SU-DHL-6 (cell line): ENCODE measurements around the gene TRPM3.

Experiments used
- EZH2phosphoT487 ChIP-seq: fragments of 200-600 bp; sonication (generic), shearing (Covaris generic); conservative IDR thresholded peaks from 2 replicates; pipeline ENCODE4 v1.6.1; 2018; ENCODE audit warnings: mild to moderate bottlenecking, antibody characterized with exemption, low read length, moderate library complexity, mixed read lengths
- TF ChIP-seq, protein P1 (sequence below): fragments of 200-600 bp; sonication (generic); IDR thresholded peaks from one replicate; pipeline ENCODE4 v1.5.1; 2017; ENCODE audit warnings: antibody characterized with exemption, mild to moderate bottlenecking, low read length, moderate library complexity; ENCODE audit not compliant: insufficient read depth, poor library complexity, severe bottlenecking

GRCh38 chr9:70962761-70963440, 158.5 kb downstream of the TRPM3 start:
- TF ChIP-seq, protein P1, sequence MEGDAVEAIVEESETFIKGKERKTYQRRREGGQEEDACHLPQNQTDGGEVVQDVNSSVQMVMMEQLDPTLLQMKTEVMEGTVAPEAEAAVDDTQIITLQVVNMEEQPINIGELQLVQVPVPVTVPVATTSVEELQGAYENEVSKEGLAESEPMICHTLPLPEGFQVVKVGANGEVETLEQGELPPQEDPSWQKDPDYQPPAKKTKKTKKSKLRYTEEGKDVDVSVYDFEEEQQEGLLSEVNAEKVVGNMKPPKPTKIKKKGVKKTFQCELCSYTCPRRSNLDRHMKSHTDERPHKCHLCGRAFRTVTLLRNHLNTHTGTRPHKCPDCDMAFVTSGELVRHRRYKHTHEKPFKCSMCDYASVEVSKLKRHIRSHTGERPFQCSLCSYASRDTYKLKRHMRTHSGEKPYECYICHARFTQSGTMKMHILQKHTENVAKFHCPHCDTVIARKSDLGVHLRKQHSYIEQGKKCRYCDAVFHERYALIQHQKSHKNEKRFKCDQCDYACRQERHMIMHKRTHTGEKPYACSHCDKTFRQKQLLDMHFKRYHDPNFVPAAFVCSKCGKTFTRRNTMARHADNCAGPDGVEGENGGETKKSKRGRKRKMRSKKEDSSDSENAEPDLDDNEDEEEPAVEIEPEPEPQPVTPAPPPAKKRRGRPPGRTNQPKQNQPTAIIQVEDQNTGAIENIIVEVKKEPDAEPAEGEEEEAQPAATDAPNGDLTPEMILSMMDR, result no peak
- no peak for TF ChIP-seq EZH2phosphoT487
